Hepatocyte (in vitro differentiated cells): Measurements from ENCODE around the gene SH3GL2.

Source experiments
- CTCF ChIP-seq: fragments of 200-600 bp; sonication (generic); IDR thresholded peaks from 2 replicates; pipeline ENCODE4 v1.5.1; 2016; ENCODE audit warnings: antibody characterized with exemption, mild to moderate bottlenecking; ENCODE audit not compliant: poor library complexity
- EZH2 ChIP-seq: fragments of 200-600 bp; sonication (generic); IDR thresholded peaks from 2 replicates; pipeline ENCODE4 v1.6.1; 2016; ENCODE audit warnings: antibody characterized with exemption, mild to moderate bottlenecking, borderline replicate concordance
- EZH2phosphoT487 ChIP-seq: fragments of 200-600 bp; sonication (generic); IDR thresholded peaks from one replicate; pipeline ENCODE4 v1.6.1; 2018; ENCODE audit warnings: antibody characterized with exemption, mild to moderate bottlenecking, low read depth, moderate library complexity; ENCODE audit not compliant: unreplicated experiment, severe bottlenecking

- TF ChIP-seq CTCF (no peak), EZH2phosphoT487 (no peak), EZH2 (no peak)
Measured at GRCh38 chr9:17764306-17764705, 185.4 kb downstream of the SH3GL2 start.
